PC-9 (cell line): Measurements from ENCODE around the gene SH3PXD2A. TPM values are rescaled to one million over a fixed set of nuclear protein-coding genes. Genes with fewer than 3 reads are reported as not detected.
A peak's percentile ranks its signal among the peaks of the same experiment; 100 is the strongest.

Source experiments
- BruUV-seq: library from RNA; stranded (reverse); fragments of 400-500 nt; replicated peaks from 2 replicates; lab custom pipeline; 2021; lab: Mats Ljungman, UMichigan
- CTCF ChIA-PET: fragments of 300-600 bp; sonication (Branson Sonifier 250); formaldehyde crosslinking; loops from one replicate; lab custom pipeline; 2022; ENCODE audit warnings: antibody characterized with exemption; lab: Charles Lee
- POLR2A ChIA-PET: fragments of 300-600 bp; sonication (Branson Sonifier 250); formaldehyde crosslinking; loops from one replicate; lab custom pipeline; 2022; ENCODE audit warnings: antibody characterized with exemption; ENCODE audit not compliant: unreplicated experiment; lab: Charles Lee
- DNase-seq, 2 experiments: peaks; one replicate each; pipeline versions ENCODE4 v3.0.0 to v3.0.0-alpha.2; 2015 to 2022; ENCODE audit warnings: mixed read lengths in 1 of 2
- H2AFZ ChIP-seq: fragments of 200-600 bp; sonication (generic); 2 replicates; pipeline ENCODE4 v1.8.1; 2017; ENCODE audit warnings: antibody characterized with exemption
- H3F3A ChIP-seq: fragments of 200-600 bp; sonication (generic); 2 replicates; pipeline ENCODE4 v1.8.1; 2017; ENCODE audit warnings: antibody characterized with exemption, mild to moderate bottlenecking, low read depth; ENCODE audit not compliant: insufficient read depth
- H3K27ac ChIP-seq: fragments of 200-600 bp; sonication (generic); 2 replicates; pipeline ENCODE4 v1.6.1; 2016; ENCODE audit warnings: mixed run types
- H3K27me3 ChIP-seq: fragments of 200-600 bp; sonication (generic); 2 replicates; pipeline ENCODE4 v1.6.1; 2016; ENCODE audit warnings: low read depth, mixed run types; ENCODE audit not compliant: insufficient read depth
- H3K36me3 ChIP-seq: fragments of 200-600 bp; sonication (generic); 2 replicates; pipeline ENCODE4 v1.6.1; 2016; ENCODE audit warnings: low read depth, mixed run types
- H3K4me1 ChIP-seq: fragments of 200-600 bp; sonication (generic); replicated peaks from 2 replicates; pipeline ENCODE4 v1.6.1; 2016; ENCODE audit warnings: mixed run types; ENCODE audit not compliant: insufficient read depth
- H3K4me2 ChIP-seq: fragments of 200-600 bp; sonication (generic); 2 replicates; pipeline ENCODE4 v1.6.1; 2017; ENCODE audit warnings: mixed run types
- H3K4me3 ChIP-seq: fragments of 200-600 bp; sonication (generic); 2 replicates; pipeline ENCODE4 v1.6.1; 2016; ENCODE audit warnings: mixed run types
- H3K79me2 ChIP-seq: fragments of 200-600 bp; sonication (generic); 2 replicates; pipeline ENCODE4 v1.6.1; 2017; ENCODE audit warnings: low read depth, mixed run types
- H3K9me2 ChIP-seq: fragments of 200-600 bp; sonication (generic); 2 replicates; pipeline ENCODE4 v1.8.1; 2017; ENCODE audit warnings: mild to moderate bottlenecking; ENCODE audit not compliant: insufficient read depth
- H3K9me3 ChIP-seq: fragments of 200-600 bp; sonication (generic); 2 replicates; pipeline ENCODE4 v1.8.1; 2016; ENCODE audit warnings: low read depth; ENCODE audit not compliant: insufficient read depth
- H4K20me1 ChIP-seq: fragments of 200-600 bp; sonication (generic); 2 replicates; pipeline ENCODE4 v1.8.1; 2017; ENCODE audit not compliant: insufficient read depth
- EZH2 ChIP-seq: fragments of 200-600 bp; sonication (generic); IDR thresholded peaks from 2 replicates; pipeline ENCODE4 v1.8.0; 2017; ENCODE audit warnings: antibody characterized with exemption, low read depth
- intact Hi-C: fragments of 100-400 bp; cut with micrococcal nuclease; formaldehyde crosslinking; loops from one replicate; pipeline ENCODE4 v1.10.0; 2022; ENCODE audit not compliant: unreplicated experiment
- total RNA-seq: library from RNA; stranded (reverse); gene quantifications from 2 replicates; pipeline ENCODE4 v1.2.3, GENCODE V29; 2021
- TF ChIP-seq, protein P1 (sequence below): fragments of 200-600 bp; sonication (generic); conservative IDR thresholded peaks from 2 replicates; pipeline ENCODE4 v1.6.1; 2017; ENCODE audit warnings: mixed run types, antibody characterized with exemption, mild to moderate bottlenecking, moderate library complexity

The SH3PXD2A gene
- total RNA-seq, 1 experiment from 2014 or later = 12.5 TPM

DNA sequence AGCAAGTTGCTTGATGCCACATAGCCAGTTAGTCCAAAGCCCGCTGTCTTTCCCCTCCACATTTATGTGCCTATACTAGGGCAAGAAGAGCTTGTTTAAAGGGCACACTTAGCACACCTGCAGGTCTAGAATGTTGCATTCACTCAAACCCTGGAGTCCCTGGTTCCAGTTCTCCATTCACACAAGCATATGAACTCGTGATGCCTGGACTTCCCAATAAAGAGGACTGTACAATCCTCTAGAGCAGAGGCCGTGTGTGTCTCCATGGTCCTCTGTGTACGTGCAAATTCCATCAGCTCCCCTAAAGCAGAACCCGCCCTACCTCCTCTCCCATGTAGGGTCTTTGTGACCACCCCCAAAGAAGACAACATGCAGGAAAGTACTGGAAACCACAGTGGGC is 3.0 kb upstream of the SH3PXD2A start:
- Histone ChIP-seq H3K79me2 (no peaks in the 10 kb centered on the region), H4K20me1 (no peaks in the 10 kb centered on the region), H3F3A (no peaks in the 10 kb centered on the region), H3K4me3 (no peak overlapping the region), H3K4me2 (no peak overlapping the region), H3K9me3 (no peaks in the 10 kb centered on the region), H2AFZ (no peak overlapping the region), H3K27me3 (no peaks in the 10 kb centered on the region), H3K27ac (no peak overlapping the region), H3K36me3 (no peaks in the 10 kb centered on the region), H3K9me2 (no peaks in the 10 kb centered on the region), H3K4me1 (peaks cover 11% of the 10 kb centered on the region; the same call in 1 of the 2 replicates)
- ChIA-PET CTCF (no interaction called here), POLR2A (interaction anchor here (0.7 kb wide), 1 partner anchor 14 kb away, joined by 8 read pairs; no protein-coding TSS in a partner anchor)
- no TSS peak for BruUV-seq
- intact Hi-C loops = loop anchor here (2.0 to 10.0 kb wide), 2 partner anchors 26 to 264 kb away; no protein-coding TSS in a partner anchor
- TF ChIP-seq, protein P1, sequence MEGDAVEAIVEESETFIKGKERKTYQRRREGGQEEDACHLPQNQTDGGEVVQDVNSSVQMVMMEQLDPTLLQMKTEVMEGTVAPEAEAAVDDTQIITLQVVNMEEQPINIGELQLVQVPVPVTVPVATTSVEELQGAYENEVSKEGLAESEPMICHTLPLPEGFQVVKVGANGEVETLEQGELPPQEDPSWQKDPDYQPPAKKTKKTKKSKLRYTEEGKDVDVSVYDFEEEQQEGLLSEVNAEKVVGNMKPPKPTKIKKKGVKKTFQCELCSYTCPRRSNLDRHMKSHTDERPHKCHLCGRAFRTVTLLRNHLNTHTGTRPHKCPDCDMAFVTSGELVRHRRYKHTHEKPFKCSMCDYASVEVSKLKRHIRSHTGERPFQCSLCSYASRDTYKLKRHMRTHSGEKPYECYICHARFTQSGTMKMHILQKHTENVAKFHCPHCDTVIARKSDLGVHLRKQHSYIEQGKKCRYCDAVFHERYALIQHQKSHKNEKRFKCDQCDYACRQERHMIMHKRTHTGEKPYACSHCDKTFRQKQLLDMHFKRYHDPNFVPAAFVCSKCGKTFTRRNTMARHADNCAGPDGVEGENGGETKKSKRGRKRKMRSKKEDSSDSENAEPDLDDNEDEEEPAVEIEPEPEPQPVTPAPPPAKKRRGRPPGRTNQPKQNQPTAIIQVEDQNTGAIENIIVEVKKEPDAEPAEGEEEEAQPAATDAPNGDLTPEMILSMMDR = no peak
- TF ChIP-seq EZH2 = no peak
- no peak for DNase-seq

- Histone ChIP-seq H3K4me1 (peaks cover 11% of the 10 kb centered on the region; the same call in 1 of the 2 replicates), H3K79me2 (no peaks in the 10 kb centered on the region), H4K20me1 (no peaks in the 10 kb centered on the region), H3K27me3 (no peaks in the 10 kb centered on the region), H3K9me3 (no peaks in the 10 kb centered on the region), H3K9me2 (no peaks in the 10 kb centered on the region), H3K36me3 (no peaks in the 10 kb centered on the region), H3K4me2 (no peak overlapping the region), H3K4me3 (no peak overlapping the region), H2AFZ (no peak overlapping the region), H3K27ac (no peak overlapping the region), H3F3A (no peaks in the 10 kb centered on the region)
- ChIA-PET CTCF (no interaction called here), POLR2A (no interaction called here)
- no TSS peak for BruUV-seq
- no peak for DNase-seq
- intact Hi-C loops = loop anchor here (10.0 kb wide), 1 partner anchor 262 kb away; no protein-coding TSS in a partner anchor
- no peak for TF ChIP-seq EZH2
- TF ChIP-seq, protein P1 = no peak
Observed at GRCh38 chr10:103856797-103857170, 1.4 kb upstream of the SH3PXD2A start.

- H3K4me1 ChIP-seq = peaks cover 11% of the 10 kb centered on the region; the same call in 1 of the 2 replicates
- no peak for TF ChIP-seq EZH2
- TF ChIP-seq, protein P1 = no peak
- no peaks in the 10 kb centered on the region for H4K20me1 ChIP-seq
- no TSS peak for BruUV-seq
- no peaks in the 10 kb centered on the region for H3K36me3 ChIP-seq
- peak overlapping the region; percentile 59; the same call in 1 of the 2 replicates for H3K4me3 ChIP-seq
- no peaks in the 10 kb centered on the region for H3K9me3 ChIP-seq
- H2AFZ ChIP-seq = no peak overlapping the region
- no peak overlapping the region for H3K27ac ChIP-seq
- no peaks in the 10 kb centered on the region for H3F3A ChIP-seq
- H3K9me2 ChIP-seq = no peaks in the 10 kb centered on the region
- intact Hi-C loops = loop anchor here (1.0 to 10.0 kb wide), 2 partner anchors 75 to 261 kb away; no protein-coding TSS in a partner anchor
- ChIA-PET POLR2A (no interaction called here), CTCF (interaction anchor here (0.6 kb wide), 1 partner anchor 14 kb away, joined by 3 read pairs; no protein-coding TSS in a partner anchor)
- H3K27me3 ChIP-seq = no peaks in the 10 kb centered on the region
- no peak for DNase-seq
- H3K4me2 ChIP-seq = peak overlapping the region; percentile 51
- no peaks in the 10 kb centered on the region for H3K79me2 ChIP-seq
Observed at GRCh38 chr10:103855852-103856796, 748 bp upstream of the SH3PXD2A start.
